Activated CD8-positive, alpha-beta memory T cell treated with anti-CD3 and anti-CD28 coated beads, Interleukin-2, amount 50 U/mL, for 24 hours (primary cell): ENCODE data around the gene NOTO.
"Not testable (repeated sequence)": the region's sequence is repeated elsewhere in the genome, so short reads cannot be mapped to it uniquely, and the experiment has no call there.

Experiments used
- DNase-seq: peaks from one replicate; pipeline ENCODE4 v3.0.0-alpha.2; 2020; ENCODE audit errors: extremely low read depth

NOTO gene, protein sequence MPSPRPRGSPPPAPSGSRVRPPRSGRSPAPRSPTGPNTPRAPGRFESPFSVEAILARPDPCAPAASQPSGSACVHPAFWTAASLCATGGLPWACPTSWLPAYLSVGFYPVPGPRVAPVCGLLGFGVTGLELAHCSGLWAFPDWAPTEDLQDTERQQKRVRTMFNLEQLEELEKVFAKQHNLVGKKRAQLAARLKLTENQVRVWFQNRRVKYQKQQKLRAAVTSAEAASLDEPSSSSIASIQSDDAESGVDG

DNA sequence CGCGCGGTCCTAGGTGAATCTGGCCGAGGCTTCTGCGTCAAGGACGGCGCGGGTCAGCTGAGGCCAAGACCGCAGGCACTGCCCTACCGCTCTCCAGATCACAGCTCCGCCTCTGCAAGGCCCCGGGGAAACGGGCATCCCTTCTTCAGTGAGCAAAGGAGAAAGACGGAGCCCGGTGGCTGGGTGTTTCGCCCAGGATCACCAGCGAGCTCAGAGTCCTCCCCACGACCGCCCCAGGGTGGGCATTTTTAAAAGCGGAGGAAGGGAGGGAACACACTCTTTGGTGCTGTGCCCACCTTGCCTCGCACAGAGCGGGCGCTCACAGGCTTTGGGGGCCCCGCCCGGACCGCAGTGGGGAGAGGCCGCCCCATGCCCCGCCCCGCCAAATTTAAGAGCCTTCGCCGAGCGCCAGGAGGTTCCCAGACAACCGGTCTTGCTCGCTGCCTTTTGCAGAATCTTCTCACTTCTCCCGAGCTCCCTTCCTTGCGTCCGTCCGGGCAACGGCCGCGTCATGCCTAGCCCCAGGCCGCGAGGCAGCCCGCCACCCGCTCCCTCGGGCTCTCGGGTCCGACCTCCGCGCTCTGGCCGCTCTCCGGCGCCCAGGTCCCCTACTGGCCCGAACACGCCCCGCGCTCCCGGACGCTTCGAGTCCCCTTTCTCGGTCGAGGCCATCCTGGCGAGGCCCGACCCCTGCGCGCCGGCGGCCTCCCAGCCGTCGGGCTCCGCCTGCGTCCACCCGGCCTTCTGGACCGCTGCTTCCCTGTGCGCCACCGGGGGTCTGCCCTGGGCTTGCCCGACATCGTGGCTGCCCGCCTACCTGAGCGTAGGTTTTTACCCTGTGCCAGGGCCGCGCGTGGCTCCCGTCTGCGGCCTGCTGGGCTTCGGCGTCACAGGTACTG is at the start of gene NOTO:
Gene NOTO, plus strand, starts transcription at position 419 of the 899 bp plus-strand sequence. Its CDS starts 93 bp downstream, at position 512.
- no peak for DNase-seq

DNA sequence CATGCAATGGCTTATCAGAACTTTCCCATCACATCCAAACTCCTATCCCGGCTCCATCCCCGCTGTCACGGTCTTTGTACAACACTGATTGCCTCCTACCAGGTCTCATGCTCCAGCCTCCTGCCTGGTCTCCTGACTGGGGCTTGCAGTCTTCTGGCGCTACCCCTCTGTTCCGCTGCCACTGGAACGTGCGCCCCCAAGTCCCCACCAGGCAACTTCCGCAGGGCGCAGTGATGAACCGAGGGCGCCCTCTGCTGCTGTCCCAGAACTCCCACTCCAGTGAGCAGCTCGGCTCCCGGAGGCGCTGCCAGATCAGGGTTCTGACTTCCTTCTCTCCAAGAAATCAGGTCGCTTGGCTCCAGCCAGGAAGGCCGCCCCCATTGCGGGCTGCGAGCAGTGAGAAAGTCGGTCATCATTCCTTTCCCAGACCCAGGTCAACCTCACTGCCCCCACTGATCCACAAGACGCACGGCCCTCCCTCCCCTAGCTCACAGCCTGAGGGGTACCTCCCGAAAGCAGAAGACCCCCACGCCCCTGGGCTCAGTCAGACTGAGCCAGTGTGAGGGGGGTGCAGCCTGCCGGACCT is 45.7 kb upstream of the NOTO start:
- DNase-seq, result no peak

DNA sequence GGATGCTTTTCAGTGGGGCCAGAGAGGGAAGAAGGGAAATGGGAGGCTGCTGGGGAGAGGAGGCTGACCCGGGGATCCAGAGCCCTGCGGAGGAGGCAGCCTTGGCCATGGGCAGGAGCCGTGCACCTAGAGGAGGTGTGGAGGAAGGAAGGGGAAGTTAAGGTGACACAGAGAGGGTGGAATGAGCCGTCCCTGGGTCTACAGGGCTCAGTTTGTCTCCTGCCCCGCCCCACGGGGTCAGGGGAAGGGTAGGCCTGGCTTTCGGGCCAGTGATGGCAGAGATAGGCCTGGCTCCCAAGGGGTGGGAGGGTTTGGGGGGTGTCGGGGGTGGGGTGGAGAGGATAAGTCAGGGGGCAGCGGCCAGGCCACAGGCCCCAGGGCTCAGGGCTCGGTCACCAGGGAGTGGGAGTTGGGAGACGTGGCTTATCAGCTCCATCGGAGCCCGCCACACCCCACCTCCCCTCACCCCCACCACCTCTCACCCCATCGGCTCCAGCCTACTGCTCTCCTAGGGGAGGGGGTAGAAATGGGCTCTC is 39.5 kb upstream of the NOTO start:
- DNase-seq, result no peak

DNA sequence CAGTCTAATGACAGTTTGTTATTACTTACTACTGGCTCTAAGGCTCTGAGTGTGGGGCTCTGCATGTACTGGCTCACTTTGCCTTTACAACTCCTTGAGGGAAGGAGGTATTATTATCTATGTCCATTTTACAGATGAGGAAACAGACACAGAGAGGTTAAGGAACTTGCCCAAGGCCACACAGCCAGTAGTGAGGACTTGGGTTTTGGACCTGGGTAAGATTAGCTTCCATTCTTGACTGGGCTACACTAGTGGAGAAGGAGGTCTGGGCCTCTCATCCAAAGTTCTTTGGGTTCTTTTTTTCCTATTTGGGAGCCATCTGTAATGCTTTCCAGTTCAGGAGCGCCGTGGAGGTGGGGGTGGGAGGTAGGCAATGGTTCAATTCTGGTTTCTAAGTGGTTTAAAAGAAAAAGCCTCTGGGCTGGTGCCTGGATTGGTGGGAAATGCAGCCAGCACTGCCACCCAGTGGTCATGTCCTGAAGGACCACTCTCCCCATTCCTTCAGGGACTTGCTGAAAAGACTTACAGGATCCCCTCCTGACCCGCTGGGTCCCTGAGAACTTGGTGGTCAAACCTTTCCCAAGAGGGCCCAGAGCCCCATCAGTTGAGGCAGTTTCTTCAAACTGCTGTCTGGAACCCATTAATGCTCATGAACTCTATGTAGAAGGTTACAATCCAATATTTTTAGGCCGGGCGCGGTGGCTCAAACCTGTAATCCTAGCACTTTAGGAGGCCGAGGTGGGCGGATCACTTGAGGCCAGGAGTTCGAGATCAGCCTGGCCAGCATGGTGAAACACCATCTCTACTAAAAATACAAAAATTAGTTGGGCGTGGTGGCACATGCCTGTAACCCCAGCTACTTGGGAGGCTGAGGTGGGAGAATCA is 38.6 kb upstream of the NOTO start:
- DNase-seq, result no peak

DNA sequence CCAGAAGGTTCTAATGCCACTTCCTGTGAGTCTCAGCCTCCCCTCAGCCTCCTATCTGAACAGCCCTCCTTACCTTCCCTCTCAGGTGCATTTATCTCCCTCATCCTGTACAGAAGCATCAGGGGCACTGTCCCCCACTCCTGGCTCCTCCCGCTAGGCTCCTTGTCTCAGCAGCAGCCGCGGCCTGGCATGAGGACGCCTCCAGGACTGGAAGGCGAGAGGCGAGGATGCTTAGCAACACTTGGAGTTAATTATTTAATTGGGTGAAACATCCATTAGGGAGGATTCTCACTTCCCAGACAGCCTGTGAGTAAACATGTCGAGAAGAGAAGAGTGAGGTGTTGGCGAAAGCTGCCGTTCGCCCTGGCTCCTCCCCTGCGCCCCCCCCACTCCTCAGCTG is 36.4 kb upstream of the NOTO start:
- not testable (repeated sequence) for DNase-seq

DNA sequence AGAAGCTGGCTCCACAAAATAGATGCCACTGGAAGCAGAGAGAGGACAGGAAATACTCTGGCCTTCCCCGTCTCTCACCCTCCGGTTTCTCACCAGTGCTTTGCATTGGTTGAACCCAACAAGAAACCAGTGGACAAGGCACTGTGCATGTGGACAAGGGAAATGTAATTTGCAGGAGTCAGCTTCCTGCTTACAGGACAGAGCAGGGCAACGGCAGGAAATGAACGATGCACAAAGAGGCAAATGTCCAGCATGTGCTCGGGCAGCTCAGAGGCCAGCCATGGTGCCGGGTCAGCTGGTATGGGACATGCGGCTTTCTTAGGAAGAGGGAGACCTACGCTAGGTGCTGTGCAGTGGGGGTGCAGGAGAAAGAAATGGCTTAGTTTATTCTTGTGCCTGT is 35.6 kb upstream of the NOTO start:
- DNase-seq, result not testable (repeated sequence)

DNA sequence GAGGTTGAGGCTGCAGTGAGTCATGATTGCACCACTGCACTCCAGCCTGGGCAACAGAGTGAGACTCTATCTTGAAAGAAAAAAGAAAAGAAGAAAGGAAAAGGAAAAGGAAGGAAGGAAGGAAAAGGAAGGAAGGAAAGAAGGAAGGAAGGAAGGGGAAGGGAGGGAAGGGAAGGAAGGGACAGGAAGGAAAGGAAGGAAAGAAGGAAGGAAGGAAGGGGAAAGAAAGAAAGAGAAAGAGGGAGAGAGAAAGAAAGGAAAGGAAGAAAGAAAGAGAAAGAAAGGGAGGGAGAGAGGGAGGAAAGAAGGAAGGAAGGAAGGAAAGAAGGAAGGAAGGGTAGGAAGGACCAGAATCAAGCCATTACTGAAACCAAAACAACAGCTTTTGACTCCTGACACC is 34.0 kb upstream of the NOTO start:
- not testable (repeated sequence) for DNase-seq

DNA sequence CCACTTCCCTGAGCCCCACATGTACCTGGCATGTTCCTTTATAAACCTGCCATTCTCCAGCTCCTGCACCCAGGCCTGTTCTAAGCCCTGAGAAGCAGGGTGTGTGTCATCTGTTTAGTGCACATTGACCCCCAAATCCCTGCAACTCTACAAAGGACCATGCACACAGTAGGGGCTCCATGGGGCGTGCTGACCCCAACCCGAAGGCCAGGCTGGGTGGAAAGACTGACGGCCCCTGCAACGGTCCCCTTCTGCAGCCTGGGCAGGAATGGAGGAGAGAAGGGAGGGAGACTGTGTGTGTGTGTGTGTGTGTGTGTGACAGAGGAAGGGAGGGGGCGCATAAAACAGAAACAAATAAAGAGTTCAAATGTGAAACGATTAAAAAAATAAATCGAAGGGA is 32.0 kb upstream of the NOTO start:
- not testable (repeated sequence) for DNase-seq

DNA sequence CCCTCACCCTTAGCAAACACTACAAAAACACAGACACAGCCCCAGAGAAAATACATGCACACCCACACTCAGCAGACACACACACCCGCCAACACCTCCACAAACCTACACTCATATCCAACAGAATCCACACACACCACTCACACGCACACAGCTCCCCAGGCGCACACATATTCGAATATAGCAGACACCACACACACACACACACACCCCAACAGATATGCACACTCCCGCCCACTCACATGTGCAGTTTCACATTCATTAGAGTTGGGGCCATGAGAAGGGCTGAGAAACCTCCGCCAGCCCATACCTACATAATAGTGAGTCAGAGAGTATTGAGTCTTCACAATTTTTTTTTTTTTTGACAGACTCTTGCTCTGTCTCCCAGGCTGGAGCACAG is 29.4 kb upstream of the NOTO start:
- DNase-seq, result no peak

DNA sequence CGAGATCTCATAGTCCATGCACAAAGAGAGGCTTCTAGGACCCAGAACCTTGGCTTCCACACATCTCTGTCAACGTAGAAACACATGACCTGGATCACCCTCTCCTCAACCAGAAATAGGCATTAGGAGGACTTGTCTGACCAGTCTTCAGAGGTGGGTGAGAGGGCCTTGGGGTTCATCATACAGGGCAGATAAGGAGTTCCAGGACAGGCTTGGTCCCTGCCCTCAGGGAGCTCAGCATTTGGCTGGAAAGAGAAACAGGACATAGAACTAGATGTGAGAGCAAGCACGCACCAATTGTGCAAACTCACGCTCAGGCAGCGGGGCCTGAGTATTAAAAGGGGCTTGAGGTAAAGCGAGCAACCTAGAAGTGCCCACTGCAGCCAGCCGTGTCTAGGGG is 28.6 kb upstream of the NOTO start:
- no peak for DNase-seq

DNA sequence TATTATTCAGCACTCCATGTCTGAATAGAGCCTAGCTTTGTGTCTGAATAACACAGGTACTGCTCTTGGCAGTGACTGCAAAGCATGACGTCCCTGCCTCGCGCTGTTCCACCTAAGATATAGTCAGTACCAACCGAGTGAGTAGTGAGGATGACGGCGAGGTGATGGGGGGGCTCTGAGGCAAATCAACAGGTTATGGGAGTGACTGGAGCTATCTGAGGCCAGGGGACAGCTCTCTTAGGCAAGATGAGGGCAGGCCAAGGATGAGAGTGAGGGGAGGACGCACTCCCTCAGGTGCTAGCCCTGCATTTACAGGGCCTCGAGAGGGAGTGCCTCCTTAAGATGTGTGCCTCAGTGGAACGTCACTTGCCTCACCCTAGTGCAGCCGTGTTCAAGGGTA is 28.1 kb upstream of the NOTO start:
- DNase-seq, result no peak

DNA sequence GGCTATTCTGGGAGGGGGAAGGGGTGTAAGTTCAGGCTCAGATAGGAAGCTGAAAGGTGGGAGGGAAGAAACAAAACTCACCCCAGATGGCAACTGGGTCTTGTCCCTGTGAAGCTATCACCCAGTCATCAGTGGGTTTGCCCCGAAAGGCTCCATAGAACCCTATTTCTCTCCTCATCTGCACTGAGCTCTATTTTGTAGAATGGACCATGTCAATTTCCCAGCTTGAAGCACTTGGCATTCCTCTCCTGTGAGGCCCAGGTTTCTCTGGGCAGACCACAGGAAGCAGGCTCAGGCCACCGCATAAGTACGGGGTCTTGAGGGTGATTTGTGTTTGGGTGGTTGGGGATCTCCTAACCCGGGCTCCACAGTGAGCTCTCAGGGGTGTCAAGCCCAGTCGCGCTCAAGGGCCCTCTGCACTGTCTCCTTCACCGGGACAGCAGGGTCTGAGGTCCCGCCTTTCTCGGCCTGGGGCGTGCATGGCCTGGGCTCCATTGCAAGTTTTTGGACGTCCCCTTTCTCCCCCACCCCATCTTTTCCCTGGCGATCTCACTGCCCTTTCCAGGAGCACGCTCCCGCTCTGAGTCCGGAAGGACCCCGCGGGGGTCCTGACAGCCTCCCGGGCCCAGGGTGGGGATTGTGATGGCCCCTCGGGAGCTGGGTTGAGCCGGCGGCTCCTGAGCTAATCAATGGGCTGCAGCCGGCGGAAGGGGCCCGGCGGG is 27.3 kb upstream of the NOTO start:
- no peak for DNase-seq

DNA sequence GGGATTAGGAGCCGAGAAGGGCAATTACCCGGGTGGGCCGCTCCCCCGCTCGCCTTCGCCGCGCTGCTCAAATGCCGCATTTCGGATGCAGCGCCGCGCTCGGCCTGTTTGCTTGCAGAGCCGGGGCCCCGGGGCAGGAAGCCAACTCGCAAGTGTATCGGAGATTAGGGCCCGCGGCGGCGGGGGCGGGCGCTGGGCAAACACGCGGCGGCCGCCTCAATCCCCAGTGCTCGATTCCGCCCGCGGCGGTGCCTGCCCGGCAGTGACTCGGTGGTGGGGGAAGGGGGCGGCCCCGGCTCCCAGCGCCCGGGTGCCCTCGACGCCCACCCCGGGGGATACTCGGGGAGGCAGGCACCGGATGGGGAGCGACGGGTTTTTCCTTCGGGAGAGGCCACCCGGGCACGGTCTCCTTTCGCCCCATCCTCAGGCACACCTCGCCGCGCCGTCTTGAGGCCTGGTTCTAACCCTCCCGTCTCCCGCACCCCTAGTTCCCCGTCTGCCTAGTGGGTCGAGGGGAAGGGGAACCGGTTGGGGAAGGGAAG is 26.6 kb upstream of the NOTO start:
- DNase-seq, result no peak

DNA sequence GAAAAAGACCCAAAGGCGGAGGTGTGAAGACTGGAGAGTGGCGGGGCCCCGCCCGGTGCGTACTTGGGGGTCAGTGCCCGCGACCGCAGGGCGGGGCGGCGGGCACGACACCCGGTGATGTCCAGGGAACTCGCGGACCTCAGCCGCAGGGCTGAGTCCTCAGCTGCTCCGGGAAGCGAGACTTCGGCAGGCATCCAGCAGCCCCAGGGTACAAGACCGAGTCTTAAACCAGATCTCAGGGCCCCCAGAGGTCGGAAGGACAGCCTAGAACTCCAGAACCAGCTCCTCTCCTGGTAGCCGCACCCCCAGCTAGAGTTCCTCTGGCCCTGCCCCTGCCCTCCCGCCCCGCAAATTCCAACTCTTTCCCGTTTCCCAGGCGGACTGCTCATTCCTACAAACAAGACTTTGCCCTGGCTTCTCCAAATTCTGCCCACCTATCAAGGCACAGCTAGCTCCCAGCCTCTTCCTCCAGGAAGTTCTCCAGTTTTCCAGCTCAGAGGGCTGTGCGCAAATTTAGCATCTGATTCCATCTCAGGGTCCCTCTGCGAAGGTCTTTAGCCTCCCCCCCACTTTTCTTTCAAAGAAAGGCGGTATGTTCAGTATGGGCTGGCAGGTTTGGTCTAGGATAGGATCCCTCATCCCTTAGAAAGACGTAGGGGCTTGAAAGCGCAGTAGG is 26.0 kb upstream of the NOTO start:
- no peak for DNase-seq

DNA sequence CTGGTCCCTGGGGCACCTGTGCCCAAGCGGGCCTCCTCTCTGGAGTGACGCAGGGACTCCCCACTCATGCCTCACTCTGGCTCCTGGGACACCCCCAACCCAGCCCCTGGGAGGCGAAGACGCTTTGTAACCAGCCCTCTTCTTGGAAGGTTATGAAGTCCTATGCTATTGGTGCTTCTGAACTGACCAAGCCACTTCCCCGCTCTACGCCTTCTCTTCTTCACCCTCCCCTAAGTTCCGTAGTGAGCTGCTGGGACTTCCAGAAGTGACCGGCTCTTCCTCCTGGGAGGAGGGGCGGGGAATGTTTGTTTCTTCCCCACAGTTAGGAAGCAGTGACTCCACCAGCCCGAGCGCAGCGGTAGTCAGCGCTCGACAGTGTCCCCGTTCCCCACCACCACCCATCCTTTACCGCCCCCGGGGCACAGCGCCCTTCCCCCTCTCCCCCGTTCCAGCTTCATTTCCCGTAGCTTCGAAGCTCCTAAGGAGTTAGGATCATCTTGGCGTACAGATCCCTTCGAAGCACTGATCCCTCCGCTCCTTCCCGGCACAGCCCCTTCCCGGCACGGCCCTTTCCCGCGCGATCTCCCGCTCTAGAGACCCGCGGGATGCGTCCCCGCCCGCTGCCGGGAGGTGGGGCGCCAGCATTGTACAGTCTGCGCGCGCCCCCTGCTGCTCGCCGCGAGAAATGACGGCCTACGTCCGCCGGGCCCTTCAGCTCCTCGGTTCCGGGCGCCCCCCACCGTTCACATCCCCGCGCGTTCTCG is 25.3 kb upstream of the NOTO start:
- DNase-seq, result peak; percentile 77

DNA sequence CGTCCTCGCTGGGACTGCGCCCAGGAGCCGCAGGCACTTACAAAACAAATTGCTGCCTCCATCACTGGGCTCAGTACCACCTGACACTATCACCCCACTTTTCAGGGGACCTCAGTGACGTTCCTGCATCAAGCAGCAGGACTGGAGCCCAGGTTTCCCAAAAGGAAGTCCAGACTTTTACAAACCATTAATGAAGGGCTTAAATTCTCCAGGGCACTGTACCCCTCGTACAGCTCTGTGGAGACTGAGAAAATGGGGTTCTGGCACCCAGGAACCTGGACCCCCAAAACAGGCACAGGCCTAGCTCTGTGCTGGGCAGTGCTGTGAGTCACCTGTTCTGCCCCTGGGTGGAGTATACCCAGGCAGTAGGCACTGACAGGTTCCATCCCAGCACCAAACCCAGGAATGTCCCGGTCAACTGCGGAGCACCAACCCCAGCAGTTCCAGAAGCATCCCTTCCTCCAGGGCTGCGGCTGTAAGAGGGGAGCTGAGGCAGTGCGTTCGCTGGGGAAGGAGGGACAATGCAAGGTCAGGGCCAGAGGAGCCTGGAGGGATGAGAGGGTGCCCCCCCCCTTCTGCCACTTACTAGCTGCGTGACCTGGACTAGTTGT is 24.6 kb upstream of the NOTO start:
- no peak for DNase-seq

DNA sequence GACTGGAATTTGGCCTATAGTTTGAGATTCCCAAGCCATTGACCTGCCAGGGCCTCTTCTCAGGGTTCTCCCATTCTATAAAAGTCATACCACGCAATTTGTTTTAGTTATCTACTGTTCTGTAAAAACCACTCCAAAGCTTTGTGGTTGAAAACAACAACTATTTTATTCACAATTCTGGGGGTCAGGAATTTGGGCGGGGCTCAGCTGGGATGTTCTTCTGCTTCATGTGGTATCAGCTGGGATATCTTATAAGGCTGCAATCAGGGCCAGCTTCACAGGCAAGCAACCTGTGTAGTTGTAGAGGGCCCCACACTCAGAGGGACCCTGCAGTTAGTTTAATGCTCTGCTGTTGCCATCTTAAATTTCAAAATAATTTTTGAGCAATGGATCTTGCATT is 16.4 kb upstream of the NOTO start:
- DNase-seq, result no peak

DNA sequence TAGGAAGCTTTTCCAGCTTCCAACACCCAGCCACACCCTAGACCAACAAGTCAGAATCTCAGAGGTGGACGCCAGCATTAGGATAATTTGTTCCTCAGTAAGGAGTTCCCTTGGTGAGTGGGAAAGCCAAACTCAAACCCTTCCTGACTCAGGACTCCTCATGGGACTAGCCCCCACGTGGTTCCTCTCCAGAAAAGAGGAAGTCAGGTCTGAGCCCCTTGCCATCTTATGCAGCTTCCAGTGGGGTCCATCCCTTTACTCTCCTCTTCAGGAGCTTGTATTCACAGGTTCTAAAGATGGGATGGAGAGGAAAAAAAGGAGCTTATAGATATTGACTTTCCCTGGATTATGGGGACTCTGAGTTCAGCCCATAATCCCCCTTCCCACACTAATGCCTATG is 14.8 kb upstream of the NOTO start:
- no peak for DNase-seq

DNA sequence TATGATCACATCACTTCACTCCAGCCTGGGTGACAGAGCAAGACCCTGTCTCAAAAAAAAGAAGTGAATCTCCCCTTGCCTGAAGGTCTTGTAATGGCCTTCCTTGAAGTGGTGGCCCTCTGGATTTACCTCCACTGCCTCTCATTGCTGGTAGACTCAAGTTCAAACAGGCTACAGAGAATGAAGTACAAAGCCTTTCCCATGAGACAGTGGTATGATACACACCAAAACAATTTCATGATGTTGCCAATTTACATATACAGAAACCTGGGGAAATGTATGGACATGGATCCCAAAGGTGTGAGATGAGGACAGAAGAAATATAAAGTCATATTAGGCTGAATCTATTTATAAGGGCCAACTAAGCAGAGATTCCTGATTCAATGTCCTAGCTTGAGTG is 4.8 kb upstream of the NOTO start:
- no peak for DNase-seq
